COR-L47 (cell line): ENCODE data around the gene MGST3.
A peak's percentile ranks its signal among the peaks of the same experiment; 100 is the strongest.
"Not testable (repeated sequence)": the region's sequence is repeated elsewhere in the genome, so short reads cannot be mapped to it uniquely, and the experiment has no call there.

Experiments used
- DNase-seq: peaks from one replicate; lab custom pipeline; 2025; lab: John Stamatoyannopoulos, UW

Gene MGST3

DNA sequence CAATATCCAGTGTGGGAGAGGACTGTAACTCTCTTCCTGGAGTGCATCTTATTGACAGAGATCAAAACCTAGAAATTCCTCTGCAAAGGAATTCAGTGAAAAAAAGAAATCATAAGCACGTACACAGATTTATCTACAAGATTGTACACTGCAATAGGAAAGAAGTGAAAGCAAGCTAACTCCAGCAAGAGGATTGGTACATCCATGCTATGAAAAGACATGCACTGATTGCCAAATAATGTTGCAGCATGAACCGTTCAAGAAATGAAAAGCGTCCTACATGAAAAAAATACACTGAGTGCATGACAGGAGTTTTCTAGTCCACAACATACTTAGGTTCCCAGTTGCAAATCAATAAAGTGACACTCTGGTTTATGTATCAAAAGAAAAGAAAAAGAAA lies 1.9 kb upstream of the MGST3 start:
- no peak for DNase-seq

DNA sequence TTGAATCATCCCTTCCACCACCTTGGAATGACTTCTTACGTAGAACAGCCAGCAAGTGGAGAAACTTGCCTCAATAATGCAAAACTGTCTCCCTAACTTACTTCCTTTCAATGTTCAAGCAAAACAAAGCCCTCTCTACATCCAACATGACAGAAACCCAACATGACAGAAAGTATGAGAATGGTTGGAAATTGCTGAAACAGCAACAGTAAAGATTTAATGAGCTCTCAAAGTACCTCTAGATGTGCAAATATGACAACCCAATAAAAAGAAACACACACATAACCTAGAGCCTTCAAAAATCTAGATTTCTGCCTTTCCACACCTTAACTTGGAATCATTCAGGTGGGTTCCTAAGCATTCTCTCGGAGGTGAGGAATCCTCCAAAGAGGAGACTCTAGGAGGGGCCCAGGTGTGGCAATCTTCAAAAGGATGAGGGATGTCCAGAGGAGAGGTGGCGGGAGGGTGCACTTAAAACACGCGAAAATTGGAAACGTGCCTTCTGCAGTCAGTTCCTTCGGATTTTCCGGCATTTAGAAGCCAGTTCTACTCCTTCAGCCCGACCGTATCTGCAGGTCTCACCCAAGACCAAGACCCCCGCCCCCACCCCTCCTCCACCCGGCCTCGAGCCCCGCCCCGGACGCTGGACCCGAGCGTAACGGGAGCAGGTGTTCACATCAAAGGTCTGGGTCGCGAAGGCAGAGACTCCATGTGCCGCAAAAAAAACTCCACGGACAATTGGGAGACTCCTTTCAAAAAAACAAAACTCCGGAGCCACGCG lies 996 bp upstream of the MGST3 start:
- DNase-seq = peak; percentile 72

GRCh38 chr1:165631342-165632151 lies 513 bp downstream of the MGST3 start:
- DNase-seq = no peak

DNA sequence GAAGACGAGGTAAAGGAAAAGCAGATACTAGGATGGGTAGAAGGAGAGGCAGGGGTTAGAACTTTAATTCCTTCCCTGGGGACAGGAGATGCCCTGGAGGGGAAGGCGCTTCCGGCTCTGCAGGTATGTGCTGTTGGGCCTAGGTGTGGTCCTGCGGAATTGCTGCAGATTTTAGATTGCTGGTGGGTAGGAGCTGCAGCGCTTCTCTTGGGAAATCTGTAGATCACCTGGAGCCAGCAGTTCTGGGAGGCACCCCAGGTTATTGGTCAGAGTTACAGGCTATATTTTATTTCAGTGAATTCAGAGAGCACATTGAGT lies 1.1 kb downstream of the MGST3 start:
- no peak for DNase-seq

- no peak for DNase-seq
Observed at GRCh38 chr1:165632491-165632890, 1.5 kb downstream of the MGST3 start.

- no peak for DNase-seq
Observed at GRCh38 chr1:165633614-165634013, 2.6 kb downstream of the MGST3 start.

DNA sequence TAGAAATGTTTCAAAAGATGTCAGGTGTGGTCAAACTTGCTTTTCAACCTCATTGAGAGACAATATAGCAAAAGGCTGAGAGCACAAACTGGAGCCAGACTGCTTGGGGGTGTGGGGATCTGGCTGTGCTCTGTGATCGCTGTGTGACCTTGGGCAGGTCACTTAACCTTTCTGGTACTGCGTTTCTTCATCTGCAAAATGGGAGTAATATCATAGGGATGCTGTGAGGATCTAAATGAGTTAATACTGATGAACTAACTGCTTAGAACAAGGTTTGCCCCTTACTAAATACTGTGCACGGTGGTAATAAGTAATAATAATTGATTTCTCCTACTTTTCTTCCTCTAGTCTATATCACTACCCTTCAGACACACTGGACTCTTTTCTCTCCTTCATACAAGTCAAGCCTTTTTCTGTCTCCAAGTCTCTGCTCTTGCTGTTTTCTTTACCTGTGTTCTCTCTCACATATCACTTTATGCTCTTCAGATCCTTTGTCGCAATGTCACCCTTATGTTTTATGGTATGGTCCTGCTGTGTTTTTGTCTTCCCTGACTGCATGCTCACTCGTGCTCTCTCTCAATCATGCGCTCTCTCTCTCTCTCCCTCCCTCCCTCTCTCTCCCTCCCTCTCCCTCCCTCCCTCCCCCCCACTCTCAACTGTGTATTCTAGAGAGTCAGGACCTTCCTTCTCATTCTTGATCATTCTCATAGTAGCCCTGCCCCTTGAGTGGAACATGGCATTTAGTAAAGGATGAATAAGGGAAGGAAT lies 3.3 kb downstream of the MGST3 start:
- no peak for DNase-seq

GRCh38 chr1:165635329-165635728 lies 4.3 kb downstream of the MGST3 start:
- no peak for DNase-seq

DNA sequence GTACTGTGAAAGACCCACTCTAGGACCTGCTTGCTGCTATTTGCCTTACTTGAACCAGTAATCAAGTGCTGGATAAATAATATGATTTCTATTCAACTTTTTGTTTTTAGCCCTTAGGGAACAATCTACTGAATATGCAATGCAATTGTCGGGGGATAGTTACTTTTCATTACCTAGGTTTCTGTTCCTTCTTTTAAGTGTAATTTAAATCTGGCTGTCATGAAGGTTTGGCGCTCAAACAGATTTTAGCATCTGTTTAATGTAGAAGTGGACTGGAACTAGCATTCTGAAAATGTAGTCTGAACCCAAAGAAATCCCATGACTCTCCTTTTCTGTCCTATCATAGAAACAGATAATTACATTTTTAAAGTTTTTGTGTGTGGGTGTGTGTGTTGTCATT lies 4.8 kb downstream of the MGST3 start:
- no peak for DNase-seq

DNA sequence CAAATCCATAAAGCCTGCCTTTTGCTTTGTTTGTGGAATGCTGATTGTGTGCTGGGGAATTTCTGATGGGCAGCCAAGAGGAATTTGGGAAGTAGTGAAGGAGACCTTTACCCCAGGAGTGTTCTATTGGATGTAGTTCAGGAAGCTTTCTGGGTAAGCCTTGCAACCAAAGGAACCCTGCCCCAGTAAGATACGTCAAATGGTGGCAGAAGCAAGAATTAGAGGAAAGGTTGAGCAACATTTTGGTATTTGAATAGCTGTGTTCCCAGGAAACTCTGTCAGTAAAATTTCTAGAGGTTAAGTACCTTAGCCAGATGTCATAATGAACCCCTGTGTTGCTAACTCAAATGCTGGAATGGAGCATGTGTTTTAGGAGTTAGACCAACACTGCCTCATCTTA lies 6.4 kb downstream of the MGST3 start:
- DNase-seq = no peak

GRCh38 chr1:165638211-165638610 lies 7.2 kb downstream of the MGST3 start:
- not testable (repeated sequence) for DNase-seq

- no peak for DNase-seq
Observed at GRCh38 chr1:165639821-165640623, 9.0 kb downstream of the MGST3 start.

DNA sequence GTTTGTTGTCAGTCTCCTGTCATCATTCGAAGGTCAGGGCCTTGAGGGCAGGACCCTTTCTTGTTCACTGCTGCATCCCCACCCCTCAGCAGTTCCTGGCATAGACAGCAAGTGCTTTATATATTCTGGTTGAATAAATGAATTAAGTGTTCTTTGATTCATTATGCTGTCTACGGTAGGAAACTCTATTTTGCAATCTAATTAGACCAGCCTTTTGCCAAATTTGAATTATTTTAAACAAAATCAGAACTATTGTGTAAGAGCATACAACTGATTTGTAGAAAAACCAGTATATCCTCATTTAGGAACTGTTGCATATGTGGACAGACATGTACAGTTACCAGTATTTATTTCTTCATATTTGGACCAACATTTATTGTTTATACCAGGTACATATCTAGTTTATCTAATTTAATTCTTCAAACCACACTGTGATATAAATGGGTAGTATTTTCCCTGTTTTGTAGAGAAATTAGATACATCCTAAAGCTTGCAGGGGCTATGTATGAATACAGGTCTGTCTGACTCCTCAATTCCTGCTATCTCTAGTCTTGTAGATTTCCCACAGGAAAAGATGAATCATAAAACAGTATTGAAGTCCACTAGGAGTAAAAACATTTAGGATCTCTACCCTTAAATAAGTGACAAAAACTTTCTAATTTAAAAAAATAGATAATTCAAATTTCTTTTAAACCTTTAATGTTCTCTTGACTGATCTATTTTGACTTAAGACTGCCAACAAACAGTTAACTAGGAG lies 10.4 kb downstream of the MGST3 start:
- DNase-seq = no peak

GRCh38 chr1:165644064-165644735 lies 13.2 kb downstream of the MGST3 start:
- DNase-seq = no peak

DNA sequence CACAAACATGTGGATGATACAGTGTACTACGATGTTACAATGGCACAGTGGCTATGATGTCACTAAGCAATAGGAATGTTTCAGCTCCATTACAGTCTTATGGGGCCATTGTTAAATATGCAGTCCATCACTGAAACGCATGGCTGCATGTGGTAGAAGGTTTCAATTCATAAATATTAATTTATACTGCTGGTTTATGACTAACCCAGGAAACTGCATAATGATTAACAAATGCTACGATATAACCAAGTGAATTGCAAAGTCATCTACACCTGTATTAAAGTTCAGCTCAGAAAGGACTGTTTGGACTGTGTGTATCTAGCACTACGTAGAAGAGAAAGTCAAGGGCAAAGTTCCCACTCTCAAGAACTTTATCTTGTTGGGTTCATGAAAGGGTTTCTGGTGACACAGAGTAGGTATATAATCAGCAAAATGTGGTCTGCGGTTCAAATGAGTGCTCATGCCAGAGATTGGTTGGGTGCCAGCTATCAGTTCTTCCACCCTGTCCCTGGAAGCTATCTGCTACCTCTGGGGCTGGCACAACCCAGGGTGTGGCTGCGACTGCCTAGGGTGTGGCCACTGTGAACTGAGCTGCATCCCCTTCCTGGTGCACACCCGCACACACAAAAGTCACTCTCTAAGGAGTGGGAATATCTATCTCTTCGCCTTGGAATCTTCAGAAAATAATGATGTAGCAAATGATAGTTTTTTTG lies 14.8 kb downstream of the MGST3 start:
- no peak for DNase-seq

DNA sequence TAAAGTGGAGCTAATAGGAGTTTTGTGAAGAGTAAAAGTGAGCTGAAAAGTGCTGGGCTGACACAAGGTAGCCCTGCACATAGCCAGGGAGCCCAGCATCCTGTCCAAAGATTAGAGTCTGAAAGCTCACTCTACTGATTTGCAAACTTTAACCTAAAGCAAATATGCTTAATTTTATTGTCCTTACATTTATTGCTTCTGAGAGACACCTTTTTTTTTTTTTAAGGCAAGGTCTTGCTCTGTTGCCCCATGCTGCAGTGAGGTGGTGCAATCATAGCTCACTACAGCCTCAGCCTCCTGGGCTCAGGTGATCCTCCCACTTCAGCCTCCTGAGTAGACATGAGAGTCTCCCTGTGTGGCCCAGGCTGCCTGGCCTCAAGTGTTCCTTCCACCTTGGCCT lies 16.5 kb downstream of the MGST3 start:
- DNase-seq = no peak

- DNase-seq = no peak
Observed at GRCh38 chr1:165647970-165648369, 16.9 kb downstream of the MGST3 start.

DNA sequence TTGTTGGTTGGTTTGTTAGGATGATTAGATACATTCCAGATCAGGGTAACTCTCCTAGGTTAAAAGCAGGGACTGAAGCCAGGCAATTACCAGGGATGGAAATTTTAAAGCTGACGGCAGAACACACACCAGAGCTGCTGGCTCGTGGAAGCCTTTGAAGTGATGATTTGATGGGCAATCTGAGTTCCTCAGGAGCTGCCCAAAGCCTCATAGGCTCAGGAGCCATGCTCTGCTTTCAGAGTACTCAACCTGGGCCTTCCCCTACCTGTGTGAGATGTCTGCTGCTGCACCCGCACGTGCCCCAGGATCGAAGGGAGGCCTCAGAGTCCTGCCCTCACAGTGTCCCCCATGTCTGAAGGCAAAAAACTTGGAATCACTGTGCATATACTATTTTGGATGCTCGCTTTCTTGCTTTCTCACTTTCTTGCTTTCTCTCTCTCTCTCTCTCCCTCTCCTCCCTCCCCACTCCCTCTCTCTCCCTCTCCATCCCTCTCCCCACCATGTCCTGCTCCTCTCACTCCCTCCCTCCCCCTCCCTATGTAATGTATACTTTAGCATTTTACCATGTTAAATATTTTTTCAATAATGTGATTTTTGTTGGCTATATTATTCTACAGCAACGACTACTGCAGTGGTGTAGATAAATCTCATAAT lies 18.0 kb downstream of the MGST3 start:
- DNase-seq = no peak

DNA sequence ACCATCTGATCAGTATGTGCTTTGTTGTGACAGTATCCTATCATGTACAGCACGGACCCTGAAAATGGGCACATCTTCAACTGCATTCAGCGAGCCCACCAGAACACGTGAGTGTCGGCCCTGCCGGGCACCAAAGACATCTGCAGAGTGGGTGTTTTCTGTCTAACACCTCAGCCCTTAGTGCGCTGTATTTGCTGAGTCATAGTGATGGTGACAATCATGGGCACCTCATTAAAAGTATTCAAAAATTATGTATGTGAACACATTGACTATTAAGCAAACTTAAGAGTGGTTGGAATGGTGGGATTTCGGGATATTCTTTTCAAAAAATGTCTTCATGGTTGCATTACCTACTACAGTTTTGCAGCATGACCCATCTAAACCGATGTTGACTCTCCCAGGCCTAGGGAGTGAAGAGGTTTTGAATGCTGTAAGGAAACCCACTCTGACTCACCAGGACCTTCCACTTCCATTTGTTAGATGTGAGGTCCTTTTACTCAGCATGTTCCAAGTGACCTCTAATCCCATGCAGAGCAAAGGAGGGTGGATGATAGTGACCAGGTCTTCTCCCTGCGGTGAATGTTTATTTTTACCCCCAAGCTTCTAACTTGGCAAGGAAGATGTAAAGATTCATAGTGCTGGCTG lies 20.1 kb downstream of the MGST3 start:
- no peak for DNase-seq
